ENCODE data around the gene SIX5.

DNA sequence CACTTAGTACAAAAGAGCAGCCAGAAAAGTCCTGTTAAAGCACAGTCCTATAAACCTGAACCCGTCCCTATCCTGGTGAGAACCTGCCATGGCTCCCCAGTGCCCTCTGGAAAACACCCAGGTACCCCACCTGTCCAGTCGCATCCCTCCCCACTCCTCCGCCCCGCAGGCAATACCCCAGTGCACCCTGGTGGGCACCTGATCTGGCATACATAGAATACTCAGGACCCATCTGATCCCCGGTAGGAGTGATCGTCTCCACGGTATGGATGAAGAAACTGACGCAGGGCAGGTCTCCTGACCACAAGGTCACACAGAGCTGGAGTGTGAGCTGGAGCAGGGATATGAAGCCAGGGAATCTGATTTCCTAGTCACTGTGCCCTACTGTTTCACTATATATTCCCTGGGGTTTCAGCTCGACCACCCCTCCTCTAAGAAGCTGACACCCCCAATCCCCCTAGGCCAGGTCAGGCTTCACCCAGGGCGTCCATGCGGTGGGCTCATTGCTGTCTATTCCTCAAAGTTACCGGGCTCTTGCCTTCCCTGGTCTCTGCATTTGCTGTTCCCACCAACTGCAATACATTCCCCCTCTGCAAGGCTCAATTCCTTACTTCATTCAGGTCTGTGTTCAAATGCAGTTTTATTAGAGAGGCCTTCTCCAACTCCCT lies 50.9 kb downstream of the SIX5 start:
- TF ChIP-seq, protein P1, sequence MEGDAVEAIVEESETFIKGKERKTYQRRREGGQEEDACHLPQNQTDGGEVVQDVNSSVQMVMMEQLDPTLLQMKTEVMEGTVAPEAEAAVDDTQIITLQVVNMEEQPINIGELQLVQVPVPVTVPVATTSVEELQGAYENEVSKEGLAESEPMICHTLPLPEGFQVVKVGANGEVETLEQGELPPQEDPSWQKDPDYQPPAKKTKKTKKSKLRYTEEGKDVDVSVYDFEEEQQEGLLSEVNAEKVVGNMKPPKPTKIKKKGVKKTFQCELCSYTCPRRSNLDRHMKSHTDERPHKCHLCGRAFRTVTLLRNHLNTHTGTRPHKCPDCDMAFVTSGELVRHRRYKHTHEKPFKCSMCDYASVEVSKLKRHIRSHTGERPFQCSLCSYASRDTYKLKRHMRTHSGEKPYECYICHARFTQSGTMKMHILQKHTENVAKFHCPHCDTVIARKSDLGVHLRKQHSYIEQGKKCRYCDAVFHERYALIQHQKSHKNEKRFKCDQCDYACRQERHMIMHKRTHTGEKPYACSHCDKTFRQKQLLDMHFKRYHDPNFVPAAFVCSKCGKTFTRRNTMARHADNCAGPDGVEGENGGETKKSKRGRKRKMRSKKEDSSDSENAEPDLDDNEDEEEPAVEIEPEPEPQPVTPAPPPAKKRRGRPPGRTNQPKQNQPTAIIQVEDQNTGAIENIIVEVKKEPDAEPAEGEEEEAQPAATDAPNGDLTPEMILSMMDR (conservative IDR thresholded peaks at IDR 0.05; ENCODE audit: low read depth, low read length) = no peak
- no peak for TF ChIP-seq EZH2 (IDR thresholded peaks at IDR 0.05; ENCODE audit: borderline replicate concordance, low read depth, low read length, poor library complexity, severe bottlenecking)

Measured in A673 (cell line).